ENCODE data around the gene UBE2E2. TPM values are rescaled to one million over a fixed set of nuclear protein-coding genes. Genes with fewer than 3 reads are reported as not detected.

The UBE2E2 gene
- total RNA-seq, 2 experiments from 2014 or later = 11.3 to 11.8 TPM

DNA sequence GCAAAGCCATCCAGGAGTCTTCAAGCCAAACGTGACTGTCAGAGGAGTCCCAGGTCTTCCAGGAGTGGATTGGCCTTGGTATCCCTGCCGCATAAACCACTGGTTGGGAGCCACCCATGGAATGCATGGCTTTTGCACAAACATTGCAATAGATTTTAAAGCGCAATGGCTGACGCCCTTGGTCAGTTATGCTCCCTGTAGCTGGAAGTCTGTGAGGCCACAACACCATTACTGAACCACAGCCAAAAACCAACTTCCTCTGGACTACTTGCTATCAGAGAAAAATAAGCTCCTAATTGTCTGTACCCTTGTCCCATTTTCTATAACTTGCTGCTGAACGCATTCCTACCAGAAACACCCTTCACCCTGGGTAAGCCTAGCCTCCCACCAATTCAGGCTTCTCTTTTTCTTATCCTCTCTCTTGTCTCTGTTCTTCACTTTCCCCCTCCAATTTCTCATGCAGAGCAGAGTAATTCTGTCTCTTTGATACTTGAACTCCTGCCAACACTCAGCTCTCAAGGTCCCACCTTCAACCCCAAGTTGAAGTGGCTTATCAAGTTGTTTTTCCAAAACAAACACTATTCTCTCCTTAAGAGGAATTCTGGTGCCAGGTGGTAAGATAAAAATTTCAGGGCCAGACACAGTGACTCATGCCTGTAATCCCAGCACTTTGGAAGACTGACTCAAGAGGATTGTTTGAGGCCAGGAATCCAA, 426.2 kb downstream of the UBE2E2 start:
- ChIA-PET CTCF (no interaction called here), POLR2A (no interaction called here)
- ATAC-seq = no peak
- no peak for DNase-seq
- Mint-ChIP-seq H3K27me3 (ENCODE audit: low read depth) (peaks cover 7% of the 10 kb centered on the region), H3K36me3 (ENCODE audit: low read depth) (no peaks in the 10 kb centered on the region), H3K27ac (no peak overlapping the region), H3K4me3 (no peak overlapping the region), H3K9me3 (ENCODE audit: insufficient read depth) (no peaks in the 10 kb centered on the region), H3K4me1 (ENCODE audit: low read depth) (no peaks in the 10 kb centered on the region)

DNA sequence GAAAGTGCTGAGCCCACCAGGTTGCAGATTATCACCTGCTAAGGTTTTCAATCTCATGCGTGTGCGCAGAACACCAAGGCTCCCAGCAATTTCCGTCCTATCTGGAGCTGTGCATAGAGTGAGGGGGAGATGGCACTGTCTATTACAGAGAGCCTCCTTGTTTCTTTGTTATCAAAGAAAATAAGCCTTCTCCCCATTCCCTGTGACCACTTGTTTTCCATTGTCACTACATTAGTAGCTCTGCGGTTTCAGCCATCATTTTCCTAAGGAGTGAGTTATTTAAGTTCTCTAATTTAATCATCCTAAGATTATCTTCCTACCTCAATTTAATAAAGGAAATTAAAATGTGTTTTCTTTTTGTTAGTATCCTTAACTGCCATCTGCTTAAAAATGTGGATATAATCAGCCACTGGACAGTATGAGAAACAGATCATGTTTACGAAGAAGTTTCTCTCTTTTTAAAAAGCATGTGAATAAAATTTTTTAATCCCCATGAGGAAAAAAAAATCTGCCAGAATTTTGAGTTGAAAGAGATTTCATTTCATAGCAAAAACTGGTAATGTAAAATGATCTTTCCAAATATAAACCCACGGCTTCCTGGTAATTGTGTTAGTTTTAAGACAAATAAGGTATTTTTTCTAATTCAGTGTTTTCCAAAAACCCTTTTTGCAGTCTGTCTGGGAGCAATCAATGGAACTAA, 430.3 kb downstream of the UBE2E2 start:
- CTCF ChIA-PET = no interaction called here
- H3K4me1 Mint-ChIP-seq (ENCODE audit: low read depth) = no peaks in the 10 kb centered on the region
- POLR2A ChIA-PET = no interaction called here
- H3K4me3 Mint-ChIP-seq = no peak overlapping the region
- H3K36me3 Mint-ChIP-seq (ENCODE audit: low read depth) = no peaks in the 10 kb centered on the region
- H3K9me3 Mint-ChIP-seq (ENCODE audit: insufficient read depth) = no peaks in the 10 kb centered on the region
- peaks cover 5% of the 10 kb centered on the region for H3K27me3 Mint-ChIP-seq (ENCODE audit: low read depth)
- DNase-seq = no peak
- H3K27ac Mint-ChIP-seq = no peak overlapping the region
- ATAC-seq = no peak

DNA sequence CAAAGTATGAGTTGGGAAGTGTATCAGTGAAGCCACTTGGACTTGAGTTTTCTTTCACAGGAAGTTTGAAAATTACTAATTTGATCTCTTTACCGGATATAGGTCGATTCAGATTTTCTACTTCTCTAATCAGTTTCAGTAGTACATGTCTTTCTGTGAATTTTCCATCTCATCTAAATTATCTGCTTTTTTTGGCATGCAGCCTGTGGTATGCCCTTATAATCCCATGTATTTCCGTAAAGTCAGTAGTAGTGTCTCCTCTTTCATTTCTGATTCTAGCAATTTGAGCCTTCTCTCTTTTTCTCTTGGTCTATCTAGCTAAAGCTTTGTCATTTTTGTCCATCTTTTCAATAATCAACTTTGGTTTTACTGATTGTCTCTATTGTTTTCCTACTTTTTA, 434.2 kb downstream of the UBE2E2 start:
- no peak overlapping the region for H3K27ac Mint-ChIP-seq
- no peaks in the 10 kb centered on the region for H3K4me1 Mint-ChIP-seq (ENCODE audit: low read depth)
- no peak overlapping the region for H3K4me3 Mint-ChIP-seq
- ATAC-seq (no peak), DNase-seq (no peak)
- CTCF ChIA-PET = no interaction called here
- H3K36me3 Mint-ChIP-seq (ENCODE audit: low read depth) = no peaks in the 10 kb centered on the region
- POLR2A ChIA-PET = no interaction called here
- no peaks in the 10 kb centered on the region for H3K9me3 Mint-ChIP-seq (ENCODE audit: insufficient read depth)
- peaks cover 2% of the 10 kb centered on the region for H3K27me3 Mint-ChIP-seq (ENCODE audit: low read depth)

DNA sequence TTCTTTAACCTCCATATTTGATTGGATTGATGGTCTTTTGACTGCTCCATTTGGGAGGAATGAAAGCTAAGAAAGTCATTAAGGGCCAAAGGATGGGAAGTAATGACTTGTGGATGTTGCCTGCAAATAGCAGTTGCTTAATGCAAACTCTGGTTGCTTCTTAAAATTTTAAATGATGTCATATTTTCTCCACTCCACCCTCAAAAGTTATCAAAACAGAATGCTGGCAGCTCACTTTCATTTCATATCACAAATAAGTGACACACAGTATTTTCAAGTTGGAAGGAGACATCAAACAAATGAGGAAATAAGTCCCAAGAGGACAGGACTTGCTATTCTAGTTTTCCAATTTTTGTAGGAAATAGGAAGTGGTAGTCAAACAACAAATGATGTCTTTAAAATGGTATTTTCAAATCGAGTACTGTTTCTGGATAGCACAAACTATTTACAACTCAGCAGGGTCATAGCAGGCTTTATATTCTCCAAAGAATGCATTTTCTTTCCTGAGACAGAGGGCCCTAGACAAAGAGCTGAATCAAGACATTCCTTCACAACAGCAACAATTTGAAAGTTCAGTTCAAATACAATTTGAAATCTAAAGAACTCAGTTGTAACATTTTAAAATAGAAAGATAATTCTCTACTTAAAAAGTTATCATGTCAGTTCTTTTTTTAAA, 437.5 kb downstream of the UBE2E2 start:
- Mint-ChIP-seq H3K9me3 (ENCODE audit: insufficient read depth) (no peaks in the 10 kb centered on the region), H3K4me1 (ENCODE audit: low read depth) (no peaks in the 10 kb centered on the region), H3K27me3 (ENCODE audit: low read depth) (peaks cover 2% of the 10 kb centered on the region), H3K36me3 (ENCODE audit: low read depth) (no peaks in the 10 kb centered on the region), H3K4me3 (no peak overlapping the region), H3K27ac (no peak overlapping the region)
- no peak for ATAC-seq
- no peak for DNase-seq
- ChIA-PET CTCF (no interaction called here), POLR2A (no interaction called here)
